GM12878 (cell line): ENCODE data around the gene FRMPD2. TPM values are rescaled to one million over a fixed set of nuclear protein-coding genes. Genes with fewer than 3 reads are reported as not detected.

ENCODE experiments used
- ATAC-seq: fragments of 200-7000 bp; cut with Tn5 transposase; 3 replicates; pipeline ENCODE4 v1.9.1; 2020; ENCODE audit warnings: mild to moderate bottlenecking, moderate library complexity
- BruUV-seq: library from RNA; stranded (reverse); fragments of 400-500 nt; replicated peaks from 2 replicates; lab custom pipeline; 2021; lab: Mats Ljungman, UMichigan
- CTCF ChIA-PET: fragments of 300-600 bp; sonication (Branson Sonifier 250); formaldehyde crosslinking; extraction: SDS; loops from one replicate; lab custom pipeline; 2021; ENCODE audit warnings: inconsistent platforms; lab: Yijun Ruan, JAX
- POLR2A ChIA-PET: fragments of 350-600 bp; formaldehyde crosslinking; extraction: SDS; loops from one replicate; lab custom pipeline; 2021; ENCODE audit warnings: inconsistent platforms; lab: Charles Lee
- RAD21 ChIA-PET: fragments of 300-600 bp; sonication (Branson Sonifier 250); formaldehyde crosslinking; loops from one replicate; lab custom pipeline; 2023; ENCODE audit warnings: antibody characterized with exemption; ENCODE audit not compliant: unreplicated experiment; lab: Charles Lee
- SMC1A ChIA-PET: fragments of 300-600 bp; sonication (Branson Sonifier 250); formaldehyde crosslinking; loops from one replicate; lab custom pipeline; 2023; ENCODE audit not compliant: unreplicated experiment, uncharacterized antibody; lab: Charles Lee
- DNase-seq: peaks from one replicate; pipeline ENCODE4 v3.0.0-alpha.2; 2011; ENCODE audit warnings: low read depth, low spot score
- FAIRE-seq: peaks from 3 replicates; lab custom pipeline; 2011; peaks lifted over from hg19 to GRCh38; lab: Jason Lieb, UNC
- H2AFZ ChIP-seq: 2 replicates; pipeline ENCODE4 v1.6.0; 2011; ENCODE audit warnings: low read depth, low read length, control low read depth; ENCODE audit not compliant: control insufficient read depth
- H3K27ac ChIP-seq: 2 replicates; pipeline ENCODE4 v1.5.1; 2011; ENCODE audit warnings: control low read depth; ENCODE audit not compliant: control insufficient read depth, insufficient read depth
- H3K27me3 ChIP-seq, 2 experiments: replicated peaks in 1 of 2; 2 replicates each; pipeline versions ENCODE4 v1.6.0 to v1.6.1; 2011; ENCODE audit warnings: low read length in 1 of 2; ENCODE audit not compliant: control insufficient read depth in 2 of 2, insufficient read depth in 2 of 2
- H3K36me3 ChIP-seq, 2 experiments: 2 replicates each; pipeline ENCODE4 v1.5.1; 2011; ENCODE audit warnings: low read length in 1 of 2; ENCODE audit not compliant: control insufficient read depth in 2 of 2, insufficient read depth in 2 of 2
- H3K4me1 ChIP-seq: 2 replicates; pipeline ENCODE4 v1.6.1; 2011; ENCODE audit warnings: mild to moderate bottlenecking, low read length, moderate library complexity, mixed read lengths; ENCODE audit not compliant: control insufficient read depth, insufficient read depth
- H3K4me2 ChIP-seq: 2 replicates; pipeline ENCODE4 v1.6.0; 2011; ENCODE audit warnings: control low read depth; ENCODE audit not compliant: control insufficient read depth, insufficient read depth
- H3K4me3 ChIP-seq: fragments of 200-600 bp; sonication (generic); 2 replicates; pipeline ENCODE4 v1.5.1; 2016
- H3K79me2 ChIP-seq: 2 replicates; pipeline ENCODE4 v1.6.0; 2011; ENCODE audit warnings: low read length; ENCODE audit not compliant: control insufficient read depth, insufficient read depth
- H3K9ac ChIP-seq: 2 replicates; pipeline ENCODE4 v1.8.0; 2011; ENCODE audit warnings: low read length, control low read depth, mixed read lengths; ENCODE audit not compliant: control insufficient read depth, insufficient read depth
- H3K9me3 ChIP-seq: replicated peaks from 3 replicates; pipeline ENCODE4 v1.5.1; 2011; ENCODE audit warnings: mild to moderate bottlenecking, low read length; ENCODE audit not compliant: control insufficient read depth, insufficient read depth
- H4K20me1 ChIP-seq: 2 replicates; pipeline ENCODE4 v1.6.0; 2011; ENCODE audit not compliant: control insufficient read depth, insufficient read depth
- CTCF ChIP-seq, 3 experiments: IDR thresholded peaks in 2 of 3; conservative IDR thresholded peaks in 1 of 3; 2 replicates each; pipeline ENCODE4 v1.5.1; 2011; ENCODE audit warnings: low read depth in 3 of 3, low read length in 3 of 3, mild to moderate bottlenecking in 3 of 3, control low read depth in 2 of 3, moderate library complexity in 2 of 3, inconsistent platforms in 1 of 3, mixed read lengths in 1 of 3; ENCODE audit not compliant: control insufficient read depth in 2 of 3, insufficient read depth in 1 of 3; ENCODE audit errors: extremely low read depth in 1 of 3
- HDGF ChIP-seq: fragments of 450-650 bp; IDR thresholded peaks from 2 replicates; pipeline ENCODE4 v1.6.1; 2016; ENCODE audit warnings: antibody characterized with exemption
- IKZF1 ChIP-seq: fragments of 450-650 bp; conservative IDR thresholded peaks from 2 replicates; pipeline ENCODE4 v1.6.1; 2017; ENCODE audit warnings: antibody characterized with exemption, mild to moderate bottlenecking
- IKZF2 ChIP-seq, 2 experiments: fragments of 450-650 bp; IDR thresholded peaks; 2 replicates each; pipeline ENCODE4 v1.6.1; 2017; ENCODE audit warnings: mild to moderate bottlenecking in 2 of 2, moderate library complexity in 2 of 2
- PKNOX1 ChIP-seq: fragments of 450-650 bp; IDR thresholded peaks from 2 replicates; pipeline ENCODE4 v1.6.1; 2016; ENCODE audit warnings: mild to moderate bottlenecking
- PML ChIP-seq: IDR thresholded peaks from 2 replicates; pipeline ENCODE4 v1.6.1; 2012; ENCODE audit warnings: low read length, inconsistent platforms
- POLR2AphosphoS5 ChIP-seq: IDR thresholded peaks from 2 replicates; pipeline ENCODE4 v1.6.1; 2011; ENCODE audit warnings: mild to moderate bottlenecking, low read length, inconsistent platforms
- RAD51 ChIP-seq: fragments of 450-650 bp; IDR thresholded peaks from 2 replicates; pipeline ENCODE4 v1.6.1; 2016; ENCODE audit warnings: moderate library complexity, mild to moderate bottlenecking, inconsistent platforms
- TCF12 ChIP-seq: IDR thresholded peaks from 2 replicates; pipeline ENCODE4 v1.6.1; 2011; ENCODE audit warnings: low read depth, mild to moderate bottlenecking, low read length
- ZNF207 ChIP-seq: fragments of 450-650 bp; IDR thresholded peaks from 2 replicates; pipeline ENCODE4 v1.6.1; 2014; ENCODE audit warnings: antibody characterized with exemption, mild to moderate bottlenecking, borderline replicate concordance
- ZNF687 ChIP-seq: fragments of 450-650 bp; IDR thresholded peaks from 2 replicates; pipeline ENCODE4 v1.6.1; 2017; ENCODE audit warnings: mild to moderate bottlenecking, moderate library complexity
- WGBS: methylation state at CpG from one replicate; pipeline ENCODE4 v1.1.6; 2016; ENCODE audit warnings: low lambda C conversion rate; ENCODE audit not compliant: insufficient replicate concordance, insufficient coverage; ENCODE audit errors: missing lambda C conversion rate; 5-methylcytosine and 5-hydroxymethylcytosine counted together
- in situ Hi-C: fragments of 300-500 bp; cut with MboI; formaldehyde crosslinking; loops from 9 replicates; pipeline ENCODE4 v1.14.3; 2018; ENCODE audit warnings: mixed read lengths
- intact Hi-C: fragments of 100-400 bp; cut with micrococcal nuclease; formaldehyde crosslinking; loops from one replicate; pipeline ENCODE4 v1.14.2; 2022; ENCODE audit not compliant: unreplicated experiment
- polyA plus RNA-seq, 11 experiments: library from polyadenylated mRNA; depleted of rRNA in 4 of 11; unstranded in 6 of 11; stranded (reverse) in 5 of 11; fragments of >200 nt; fragmentation: Nextera tagmentation in 4 of 11; fragmentation: Illumina TruSeq in 1 of 11; extraction: Ambion mirVana in 4 of 11; extraction: Trizol in 1 of 11; gene quantifications; 1 replicate in 1 of 11; 2 replicates in 10 of 11; pipeline versions ENCODE4 v1.2.1 to v1.2.3, GENCODE V29; 2011 to 2016; ENCODE audit warnings: inconsistent platforms in 2 of 11, missing spikeins in 2 of 11, low read depth in 1 of 11
- total RNA-seq, 4 experiments: library from RNA; depleted of rRNA in 3 of 4; stranded (reverse); fragments of >200 nt in 3 of 4; fragmentation: Illumina TruSeq in 1 of 4; extraction: Trizol in 1 of 4; gene quantifications; 2 replicates each; pipeline versions ENCODE4 v1.2.1 to v1.2.3, GENCODE V29; 2013 to 2021

FRMPD2 gene
- total and polyA plus RNA-seq, 10 of the 15 experiments (the other 5 are each of a cell fraction or from before 2014, with no cell fraction given): 0.38 to 5.7 (median 1.4) TPM

GRCh38 chr10:48291190-48291589 is 16.7 kb upstream of the FRMPD2 start:
- Histone ChIP-seq H3K4me2 (no peak overlapping the region), H3K79me2 (no peaks in the 10 kb centered on the region), H2AFZ (peak overlapping the region; percentile 64), H3K36me3 (no peaks in the 10 kb centered on the region), H3K9ac (no peak overlapping the region), H4K20me1 (no peaks in the 10 kb centered on the region), H3K27ac (no peak overlapping the region), H3K27me3 (no peaks in the 10 kb centered on the region), H3K4me1 (peaks cover 27% of the 10 kb centered on the region), H3K4me3 (no peak overlapping the region), H3K9me3 (peaks cover 1% of the 10 kb centered on the region; the same call in 2 of the 3 replicates)
- WGBS: 31% methylated on average over 3 of the region's 3 CpGs
- DNase-seq (no peak), ATAC-seq (no peak), FAIRE-seq (no peak)
- POLR2A ChIA-PET: interaction anchor here (1.7 to 6.7 kb wide), 2 partner anchors 11 to 14 kb away, joined by 10 to 43 read pairs; no protein-coding TSS in a partner anchor
- RAD21 ChIA-PET: interaction anchor here (2.4 to 5.2 kb wide), 3 partner anchors 10 to 76 kb away, joined by 19 to 45 read pairs (median 31); no protein-coding TSS in a partner anchor
- no TSS peak for BruUV-seq
- SMC1A ChIA-PET: interaction anchor here (1.3 to 8.0 kb wide), 7 partner anchors 8 to 75 kb away, joined by 4 to 87 read pairs (median 33); partner anchors contain the start of gene FRMPD2
- intact Hi-C loops: no loop called here
- CTCF ChIA-PET: interaction anchor here (0.8 to 6.2 kb wide), 13 partner anchors 10 to 952 kb away, joined by 3 to 87 read pairs (median 5); partner anchors contain the start of gene MAPK8
- TF ChIP-seq PKNOX1 (peak; percentile 66), IKZF2 (IDR thresholded peaks at IDR 0.05) (peak in 1 of 2 experiments; percentile 12; a peak in 1 of 4 replicates), PML (no peak), TCF12 (no peak), ZNF207 (no peak), ZNF687 (0 out of 2 replicates have a peak, but pooled peaks have one; percentile 13), IKZF1 (0 out of 2 replicates have a peak, but pooled peaks have one; percentile 21), POLR2AphosphoS5 (no peak), RAD51 (no peak), HDGF (no peak), CTCF (IDR thresholded peaks at IDR 0.05 in 2 of 3, conservative IDR thresholded peaks at IDR 0.05 in 1 of 3; ENCODE audit: control insufficient read depth in 2 of 3, extremely low read depth in 1 of 3, insufficient read depth in 1 of 3, low read depth in 3 of 3, low read length in 3 of 3) (0 out of 6 replicates have a peak, but pooled peaks of 1 of the 3 experiments have one; percentile 3)
- in situ Hi-C loops: no loop called here
